NCI-H345 treated with DMSO at 0.1 percent for 48 hours (cell line): Measurements from ENCODE around the gene ST6GALNAC3.
"Not testable (repeated sequence)": the region's sequence is repeated elsewhere in the genome, so short reads cannot be mapped to it uniquely, and the experiment has no call there.

Experiments used
- DNase-seq: peaks from one replicate; lab custom pipeline; 2025; ENCODE audit not compliant: unreplicated experiment; lab: John Stamatoyannopoulos, UW

The ST6GALNAC3 gene

DNA sequence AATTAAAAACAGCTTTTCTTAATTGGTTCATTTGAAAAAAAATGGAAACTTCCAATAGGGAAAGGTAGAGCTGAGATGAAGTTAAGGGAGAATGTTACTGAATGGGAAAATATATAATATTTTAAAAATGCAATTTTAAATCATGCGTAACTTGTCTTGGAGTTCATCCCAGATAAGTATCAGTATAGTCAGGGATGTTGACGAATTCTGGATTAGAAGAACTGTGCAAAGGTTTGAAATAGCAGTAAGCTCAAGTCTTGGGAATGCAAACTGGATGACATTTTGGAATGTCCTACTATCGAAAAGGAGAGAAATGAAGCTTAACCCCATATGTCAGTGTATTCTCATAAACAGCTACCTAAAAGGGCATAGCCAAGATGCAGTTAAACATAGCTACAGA, 4.0 kb upstream of the ST6GALNAC3 start:
- no peak for DNase-seq

DNA sequence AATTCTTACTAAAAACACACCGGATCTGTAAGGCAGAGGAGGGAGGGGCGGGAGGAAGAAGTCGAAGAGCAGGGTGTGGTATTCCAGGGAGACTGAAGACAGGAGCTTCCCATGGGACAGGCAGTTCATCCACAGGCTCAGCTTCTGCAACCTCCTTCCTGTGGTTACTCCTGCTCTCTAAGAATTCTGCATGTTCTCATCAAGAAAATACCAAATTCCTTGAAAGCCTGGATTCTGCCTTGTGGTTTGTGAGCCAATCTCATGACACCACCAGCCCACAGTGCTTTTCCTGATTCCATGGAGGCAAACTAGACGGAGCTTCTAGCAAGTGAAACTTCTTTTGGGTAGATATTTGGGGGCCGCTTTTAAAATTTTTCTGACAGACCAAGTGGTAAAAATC, 1.1 kb upstream of the ST6GALNAC3 start:
- no peak for DNase-seq

DNA sequence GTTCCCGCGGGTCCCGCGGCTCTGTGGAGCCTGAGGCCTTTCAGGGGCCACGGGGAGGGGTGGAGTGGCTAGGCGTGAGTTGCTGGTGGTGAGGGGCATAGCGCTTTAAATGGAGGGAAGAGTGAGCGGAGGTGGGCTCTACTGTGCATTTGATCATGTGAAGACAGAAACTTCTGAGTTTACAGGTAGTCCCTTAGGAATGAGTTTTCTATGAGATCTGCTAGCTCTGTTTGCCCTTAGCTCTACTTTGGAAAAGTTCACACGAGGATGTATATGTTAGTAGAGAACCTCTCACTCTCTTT, 593 bp downstream of the ST6GALNAC3 start:
- DNase-seq = peak; percentile 38

DNA sequence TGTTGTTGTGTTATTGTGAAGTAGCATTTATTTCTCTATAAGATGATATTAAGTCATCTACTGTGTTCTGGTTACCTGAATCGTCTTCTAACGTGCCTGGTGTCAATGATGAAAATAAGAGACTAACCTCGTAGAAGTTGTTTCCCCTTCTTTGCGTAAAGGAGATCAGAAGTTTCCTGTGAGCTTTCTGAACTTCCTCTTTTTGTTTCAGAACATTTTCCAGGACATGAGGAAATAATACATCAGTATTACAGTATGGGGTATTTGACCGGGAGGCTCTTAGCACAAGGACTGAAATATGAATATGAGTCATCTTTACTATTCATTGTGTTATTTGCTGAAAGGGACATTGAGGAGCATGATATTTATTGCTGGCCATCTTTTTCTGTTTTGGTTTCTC, 1.3 kb downstream of the ST6GALNAC3 start:
- no peak for DNase-seq

GRCh38 chr1:76079475-76080227, 5.1 kb downstream of the ST6GALNAC3 start:
- no peak for DNase-seq

DNA sequence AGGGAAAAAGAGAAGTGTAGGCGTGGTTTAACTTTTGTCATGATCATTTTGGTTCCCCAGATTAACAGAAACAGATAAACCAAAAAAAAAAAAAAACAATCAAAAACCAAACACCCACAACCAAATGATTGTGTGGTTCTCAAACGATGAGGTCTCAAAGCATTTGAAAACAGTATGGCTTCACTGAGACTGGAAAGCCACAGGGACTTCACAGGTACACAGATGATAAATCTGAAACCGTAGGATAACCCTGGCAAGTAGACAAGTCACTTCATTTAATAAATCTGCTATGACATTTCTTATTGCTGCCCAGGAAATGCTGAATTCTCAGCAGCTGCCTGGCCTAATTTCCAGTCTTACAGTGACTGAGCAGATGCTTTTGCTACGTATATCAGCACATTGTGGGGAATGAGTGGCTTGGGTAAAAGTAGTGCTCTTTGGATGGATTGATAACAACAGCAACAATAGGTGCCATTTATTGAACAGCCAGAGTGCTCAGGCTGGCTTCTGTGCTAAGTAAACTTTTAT, 6.1 kb downstream of the ST6GALNAC3 start:
- DNase-seq = no peak

GRCh38 chr1:76082062-76082461, 7.5 kb downstream of the ST6GALNAC3 start:
- DNase-seq = no peak

DNA sequence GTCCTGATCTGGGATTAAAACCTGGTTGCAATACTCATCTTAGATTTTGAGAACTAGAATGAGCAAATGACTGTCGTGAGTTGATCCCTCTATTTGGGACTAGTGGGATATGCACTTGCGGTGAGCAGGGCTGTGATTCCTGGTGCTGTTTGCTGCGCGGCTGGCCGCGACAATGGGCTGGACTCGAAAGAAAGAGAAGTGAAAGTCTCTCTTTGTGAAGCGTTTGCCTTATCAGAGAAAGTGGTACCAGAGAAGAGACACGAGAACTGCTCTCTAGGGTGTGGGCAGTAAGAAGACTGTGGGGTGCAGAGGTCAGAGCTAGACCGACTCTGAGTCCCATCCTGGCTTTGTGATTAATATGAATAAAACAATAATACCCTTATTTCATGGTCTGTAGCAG, 8.6 kb downstream of the ST6GALNAC3 start:
- no peak for DNase-seq

DNA sequence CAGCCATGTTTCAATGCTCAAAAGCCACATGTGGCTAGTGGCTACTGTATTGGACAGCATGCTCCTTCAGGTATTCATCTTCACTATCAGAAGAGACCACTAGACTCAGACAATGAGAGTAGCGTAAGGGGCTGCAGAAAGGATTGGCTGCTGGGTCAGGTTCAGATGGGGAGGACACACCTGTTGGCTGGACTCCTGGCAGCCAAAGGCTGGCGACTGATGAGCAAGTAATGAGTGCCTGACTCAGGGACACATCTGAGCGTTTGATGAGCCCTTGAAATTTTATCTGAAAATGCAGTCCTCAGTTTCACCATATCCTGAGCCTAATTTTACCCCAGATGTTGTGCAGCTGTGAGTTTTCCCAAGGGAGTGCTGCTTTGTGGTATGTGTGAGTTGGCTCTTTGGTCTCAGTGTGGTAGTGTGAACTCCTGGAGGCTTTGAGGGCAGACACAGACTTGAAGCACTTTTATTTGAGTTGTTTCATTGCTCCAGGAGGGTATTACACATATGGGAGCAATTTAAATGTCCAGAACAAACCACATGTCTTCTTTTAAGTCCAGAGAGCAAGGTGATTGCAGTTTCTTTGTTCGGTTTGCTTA, 9.6 kb downstream of the ST6GALNAC3 start:
- no peak for DNase-seq

DNA sequence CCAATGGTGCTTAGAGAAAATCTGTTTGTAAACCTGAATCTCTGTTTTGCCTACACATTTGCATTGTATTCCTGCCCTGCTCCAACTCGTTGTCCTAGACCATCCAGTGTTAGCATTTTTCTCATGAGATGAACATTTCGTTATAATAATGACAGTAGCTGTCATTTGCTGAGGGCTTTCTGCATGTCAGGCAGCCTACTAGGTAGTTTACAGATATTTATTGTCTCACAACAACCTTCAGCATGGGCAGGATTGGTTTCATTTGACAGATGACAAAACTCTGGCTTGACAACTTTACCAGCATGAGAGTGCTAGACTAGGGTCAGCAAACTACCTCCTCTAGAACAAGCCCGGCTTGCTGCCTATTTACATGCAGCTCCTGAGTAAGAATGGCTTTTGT, 10.1 kb downstream of the ST6GALNAC3 start:
- no peak for DNase-seq

- no peak for DNase-seq
Measured at GRCh38 chr1:76086109-76086508, 11.6 kb downstream of the ST6GALNAC3 start.

DNA sequence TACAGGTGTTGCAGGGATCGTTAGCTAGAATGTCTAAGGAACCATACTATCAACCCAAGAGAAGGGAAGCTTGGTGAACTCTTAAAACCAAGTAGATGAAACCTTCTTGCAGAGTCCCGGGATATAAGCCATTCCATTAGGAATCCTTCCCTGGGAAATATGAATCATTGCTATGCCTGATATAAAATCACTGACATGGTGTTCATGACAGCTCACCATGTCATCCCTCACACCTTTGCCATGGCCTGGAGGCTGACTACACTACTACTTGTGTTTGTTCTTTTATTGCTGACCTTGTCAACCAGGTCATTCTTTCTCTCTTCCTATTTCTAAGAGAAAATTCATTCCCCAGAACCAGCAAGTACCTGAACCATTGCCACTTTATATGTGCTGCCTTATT, 12.1 kb downstream of the ST6GALNAC3 start:
- no peak for DNase-seq

DNA sequence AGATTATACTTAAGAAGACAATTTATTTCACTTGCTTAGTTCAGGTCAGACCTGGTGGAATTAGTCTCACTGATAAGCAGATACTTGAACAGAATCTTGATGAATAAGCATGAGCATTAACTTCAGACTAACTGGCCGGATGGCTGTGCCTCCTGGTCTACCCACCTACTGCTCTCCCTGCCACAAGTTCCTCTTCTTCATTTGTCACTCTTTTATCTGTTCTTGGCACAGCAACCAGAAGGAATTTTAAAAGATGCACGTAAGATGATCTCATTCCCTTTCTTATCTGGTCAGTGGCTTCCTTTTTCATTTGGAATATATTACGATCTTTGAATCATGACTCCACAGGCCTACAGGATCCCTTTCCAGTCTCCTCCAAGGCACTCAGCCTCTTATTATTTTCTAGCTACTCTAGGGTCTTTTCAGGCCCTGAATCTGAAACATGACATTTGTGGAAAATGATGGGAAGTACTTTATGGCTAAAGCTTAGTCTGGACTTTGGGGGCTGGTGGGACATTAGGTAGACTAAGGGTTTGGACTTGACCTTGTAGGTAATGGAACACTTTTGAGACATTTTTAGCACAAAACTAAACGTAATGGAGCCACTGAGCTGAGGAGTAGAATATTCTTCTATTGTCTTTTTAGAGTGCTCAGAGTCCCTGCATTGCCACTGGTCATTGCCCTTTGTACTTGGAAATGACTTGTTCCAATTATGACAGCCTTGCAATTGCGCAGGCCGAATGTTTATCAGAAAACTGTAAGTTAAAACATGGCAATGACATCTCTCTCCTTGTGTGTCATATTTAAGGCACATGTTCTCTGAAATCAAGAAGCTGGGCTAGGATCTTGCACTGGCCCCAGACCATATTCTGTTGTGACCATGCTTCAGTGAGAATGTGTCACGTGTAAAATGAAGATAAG, 16.0 kb downstream of the ST6GALNAC3 start:
- DNase-seq = no peak

DNA sequence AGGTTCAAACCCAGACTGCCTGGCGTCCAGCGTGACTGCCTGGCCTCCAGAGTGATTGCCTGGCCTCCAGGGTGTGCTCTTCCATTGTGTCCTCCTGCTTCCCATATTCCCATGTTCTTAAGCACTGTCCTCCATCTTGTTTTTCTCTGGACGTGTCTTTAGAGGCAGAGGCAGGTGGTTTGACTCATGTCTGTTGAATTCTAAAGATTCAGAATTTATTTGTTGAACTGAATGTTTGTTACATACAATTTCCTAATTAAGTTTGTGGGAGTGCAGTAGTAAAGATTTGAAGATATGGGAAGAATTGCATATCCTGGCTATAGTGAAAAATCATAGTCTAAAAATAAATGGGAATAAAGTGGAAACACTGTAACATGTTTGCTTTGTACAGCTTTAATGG, 18.3 kb downstream of the ST6GALNAC3 start:
- DNase-seq = no peak

GRCh38 chr1:76093522-76094312, 19.2 kb downstream of the ST6GALNAC3 start:
- DNase-seq = no peak

DNA sequence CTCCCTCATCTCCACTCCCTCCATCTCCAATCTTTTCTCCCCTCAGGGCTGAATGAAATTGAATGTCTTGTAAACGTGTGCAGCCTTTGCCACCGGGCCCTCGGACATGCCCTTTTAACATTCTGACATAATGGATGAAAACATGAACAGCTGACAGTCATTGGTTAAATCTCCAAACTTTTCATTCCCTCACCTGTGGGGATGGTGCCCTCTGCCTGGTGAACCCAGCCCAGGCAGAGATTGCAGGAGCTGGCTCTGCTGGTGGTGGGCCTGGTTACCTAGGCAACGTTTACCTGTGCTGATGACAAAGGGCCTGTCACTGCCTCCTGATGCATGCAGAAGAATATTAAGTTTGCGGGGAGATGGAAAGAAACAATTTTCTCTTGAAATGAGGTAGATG, 21.3 kb downstream of the ST6GALNAC3 start:
- peak; percentile 2 for DNase-seq

GRCh38 chr1:76097064-76097463, 22.5 kb downstream of the ST6GALNAC3 start:
- not testable (repeated sequence) for DNase-seq

GRCh38 chr1:76098845-76099244, 24.3 kb downstream of the ST6GALNAC3 start:
- DNase-seq = no peak

GRCh38 chr1:76101548-76101947, 27.0 kb downstream of the ST6GALNAC3 start:
- DNase-seq = no peak

DNA sequence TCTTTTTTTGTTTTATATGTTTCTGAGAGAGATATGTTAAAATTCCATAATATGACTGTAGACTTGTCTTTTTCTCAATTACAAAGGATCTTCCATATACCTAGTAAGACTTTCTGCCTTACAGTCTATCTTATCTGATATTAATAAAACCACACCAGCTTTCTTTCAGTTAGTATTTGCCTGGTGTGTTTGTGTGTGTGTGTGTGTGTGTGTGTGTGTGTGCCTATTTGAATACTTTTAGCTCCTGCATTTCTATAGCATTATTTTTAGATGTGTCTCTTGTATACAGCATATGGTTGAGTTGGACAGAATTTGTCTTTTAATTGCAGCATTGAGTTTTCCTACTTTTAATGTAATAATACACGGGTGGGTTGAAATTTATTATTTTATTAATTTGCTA, 27.5 kb downstream of the ST6GALNAC3 start:
- no peak for DNase-seq

DNA sequence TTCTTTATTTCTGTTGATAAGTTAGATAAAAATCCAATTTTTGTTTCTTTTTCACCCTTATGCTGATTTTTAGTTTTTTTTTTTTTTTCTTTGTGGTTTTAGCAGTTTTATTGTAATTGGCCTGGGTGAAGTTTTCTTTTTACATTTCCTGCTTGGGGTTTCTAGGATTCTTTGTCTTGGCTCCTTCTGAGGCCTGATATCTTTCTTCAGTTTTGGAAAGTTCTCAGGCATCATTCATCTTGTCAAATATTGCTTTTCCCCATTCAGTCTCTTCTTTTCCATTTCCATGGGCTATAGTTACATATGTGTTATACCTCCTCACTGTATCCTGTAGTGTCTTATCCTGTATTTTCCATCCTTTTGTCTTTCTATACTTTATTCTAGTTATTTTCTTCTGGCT, 28.5 kb downstream of the ST6GALNAC3 start:
- DNase-seq = no peak
